HCT116 (cell line): ENCODE measurements around the gene ADM2.

ENCODE experiments used
- CEBPB ChIP-seq: IDR thresholded peaks from 2 replicates; pipeline ENCODE4 v1.6.1; 2012; ENCODE audit warnings: low read depth
- EGR1 ChIP-seq: IDR thresholded peaks from 2 replicates; pipeline ENCODE4 v1.6.1; 2012; ENCODE audit warnings: low read depth
- ELF1 ChIP-seq: IDR thresholded peaks from 2 replicates; pipeline ENCODE4 v1.6.1; 2012; ENCODE audit warnings: low read depth, borderline replicate concordance
- EZH2 ChIP-seq: fragments of 200-600 bp; sonication (generic); IDR thresholded peaks from 2 replicates; pipeline ENCODE4 v1.6.1; 2017; ENCODE audit warnings: antibody characterized with exemption, mixed run types
- JUND ChIP-seq: IDR thresholded peaks from 2 replicates; pipeline ENCODE4 v1.6.1; 2012
- MAX ChIP-seq: IDR thresholded peaks from 2 replicates; pipeline ENCODE4 v1.6.1; 2012
- POLR2A ChIP-seq: IDR thresholded peaks from 2 replicates; pipeline ENCODE4 v1.7.0; 2011; ENCODE audit warnings: borderline replicate concordance; ENCODE audit not compliant: insufficient read depth, insufficient read length; ENCODE audit errors: extremely low read depth
- RAD21 ChIP-seq: IDR thresholded peaks from 2 replicates; pipeline ENCODE4 v1.6.1; 2012; ENCODE audit warnings: low read depth, mild to moderate bottlenecking
- REST ChIP-seq: IDR thresholded peaks from 2 replicates; pipeline ENCODE4 v1.6.1; 2012; ENCODE audit warnings: low read depth
- SP1 ChIP-seq: IDR thresholded peaks from 2 replicates; pipeline ENCODE4 v1.6.1; 2012; ENCODE audit warnings: low read depth
- YY1 ChIP-seq: IDR thresholded peaks from 2 replicates; pipeline ENCODE4 v1.6.1; 2011; ENCODE audit warnings: low read length, low read depth, moderate library complexity, mild to moderate bottlenecking; ENCODE audit not compliant: insufficient replicate concordance; ENCODE audit errors: extremely low read depth
- ZBTB33 ChIP-seq: IDR thresholded peaks from 2 replicates; pipeline ENCODE4 v1.6.1; 2011; ENCODE audit warnings: mild to moderate bottlenecking, low read length, moderate library complexity; ENCODE audit not compliant: insufficient replicate concordance; ENCODE audit errors: extremely low read depth
- TF ChIP-seq, protein P1 (sequence below), 3 experiments: fragments of 200-600 bp in 1 of 3; sonication (generic) in 1 of 3; IDR thresholded peaks in 2 of 3; conservative IDR thresholded peaks in 1 of 3; 2 replicates each; pipeline ENCODE4 v1.5.1; 2012 to 2017; ENCODE audit warnings: low read depth in 2 of 3, low read length in 2 of 3, antibody characterized with exemption in 1 of 3, borderline replicate concordance in 1 of 3, control low read depth in 1 of 3, mild to moderate bottlenecking in 1 of 3, mixed read lengths in 1 of 3, mixed run types in 1 of 3, moderate library complexity in 1 of 3; ENCODE audit not compliant: insufficient read depth in 1 of 3

GRCh38 chr22:50469377-50470305 lies 11.7 kb upstream of the ADM2 start:
- TF ChIP-seq RAD21, result no peak
- no peak for TF ChIP-seq POLR2A
- TF ChIP-seq, protein P1, sequence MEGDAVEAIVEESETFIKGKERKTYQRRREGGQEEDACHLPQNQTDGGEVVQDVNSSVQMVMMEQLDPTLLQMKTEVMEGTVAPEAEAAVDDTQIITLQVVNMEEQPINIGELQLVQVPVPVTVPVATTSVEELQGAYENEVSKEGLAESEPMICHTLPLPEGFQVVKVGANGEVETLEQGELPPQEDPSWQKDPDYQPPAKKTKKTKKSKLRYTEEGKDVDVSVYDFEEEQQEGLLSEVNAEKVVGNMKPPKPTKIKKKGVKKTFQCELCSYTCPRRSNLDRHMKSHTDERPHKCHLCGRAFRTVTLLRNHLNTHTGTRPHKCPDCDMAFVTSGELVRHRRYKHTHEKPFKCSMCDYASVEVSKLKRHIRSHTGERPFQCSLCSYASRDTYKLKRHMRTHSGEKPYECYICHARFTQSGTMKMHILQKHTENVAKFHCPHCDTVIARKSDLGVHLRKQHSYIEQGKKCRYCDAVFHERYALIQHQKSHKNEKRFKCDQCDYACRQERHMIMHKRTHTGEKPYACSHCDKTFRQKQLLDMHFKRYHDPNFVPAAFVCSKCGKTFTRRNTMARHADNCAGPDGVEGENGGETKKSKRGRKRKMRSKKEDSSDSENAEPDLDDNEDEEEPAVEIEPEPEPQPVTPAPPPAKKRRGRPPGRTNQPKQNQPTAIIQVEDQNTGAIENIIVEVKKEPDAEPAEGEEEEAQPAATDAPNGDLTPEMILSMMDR (IDR thresholded peaks at IDR 0.05 in 2 of 3, conservative IDR thresholded peaks at IDR 0.05 in 1 of 3; ENCODE audit: borderline replicate concordance in 1 of 3, insufficient read depth in 1 of 3, low read depth in 2 of 3, low read length in 2 of 3), result no peak
- no peak for TF ChIP-seq ELF1
- no peak for TF ChIP-seq REST
- TF ChIP-seq MAX, result no peak; the same call in 1 of the 2 replicates
- peak; percentile 57 for TF ChIP-seq SP1
- no peak for TF ChIP-seq ZBTB33
- no peak for TF ChIP-seq YY1
- no peak for TF ChIP-seq CEBPB
- no peak for TF ChIP-seq EZH2
- TF ChIP-seq JUND, result no peak
- TF ChIP-seq EGR1, result no peak; the same call in 1 of the 2 replicates
